ENCODE results near the gene ATP6V1C2. TPM values are rescaled to one million over a fixed set of nuclear protein-coding genes. Genes with fewer than 3 reads are reported as not detected.

Gene ATP6V1C2
- total and polyA plus RNA-seq, 2 of the 4 experiments (the other 2 are of a cell fraction): not detected

DNA sequence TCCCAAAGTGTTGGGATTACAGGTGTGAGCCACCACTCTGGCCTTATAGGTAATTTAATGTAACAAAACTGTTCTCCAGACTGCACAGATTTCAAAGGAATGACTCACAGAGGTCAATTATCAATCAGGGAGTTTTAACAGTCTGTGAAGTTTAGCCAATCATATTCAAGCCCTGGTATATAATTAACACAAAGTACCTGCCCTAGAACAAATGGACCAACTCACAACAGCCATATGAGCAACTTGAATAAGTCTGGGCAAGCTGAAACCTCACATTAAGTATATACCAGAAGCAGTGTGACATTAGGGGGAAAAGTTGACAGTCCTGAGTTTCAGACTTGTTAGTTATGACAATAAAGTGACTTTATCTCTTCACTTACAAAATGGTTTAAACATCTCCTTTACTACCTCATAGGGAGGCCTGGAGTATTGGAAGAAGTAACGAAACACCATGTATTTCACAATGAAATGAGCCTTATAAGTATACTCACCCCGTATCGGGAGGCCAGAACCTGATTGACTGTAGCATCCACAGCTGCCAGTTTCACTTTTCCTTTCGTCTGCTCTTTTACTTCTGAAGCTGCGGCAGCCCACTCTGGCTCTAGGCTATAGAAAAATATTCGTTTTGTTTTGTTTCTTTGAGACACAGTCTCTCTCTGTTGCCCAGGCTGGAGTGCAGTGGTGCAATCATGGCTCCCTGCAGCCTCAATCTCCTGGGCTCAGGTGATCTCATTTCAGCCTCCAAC lies 69.0 kb downstream of the ATP6V1C2 start:
- H2AFZ ChIP-seq (replicated peaks; ENCODE audit: low read length, poor library complexity): no peak overlapping the region
- H3K23ac ChIP-seq (ENCODE audit: low read depth, low read length): no peak overlapping the region
- H3K18ac ChIP-seq (ENCODE audit: low read depth, low read length): no peak overlapping the region
- H3K4ac ChIP-seq (ENCODE audit: low read depth, low read length): no peak overlapping the region
- H2AK5ac ChIP-seq (ENCODE audit: low read depth, low read length): no peak overlapping the region
- no peak overlapping the region for H2BK120ac ChIP-seq (ENCODE audit: low read depth, low read length)
- no peak overlapping the region for H2BK15ac ChIP-seq (ENCODE audit: low read depth, low read length)
- H3K9ac ChIP-seq (ENCODE audit: low read depth, low read length): no peak overlapping the region
- no peak overlapping the region for H3K4me3 ChIP-seq (ENCODE audit: insufficient read depth, low read depth, low read length)
- H4K20me1 ChIP-seq (ENCODE audit: insufficient read depth, low read length): peaks cover 6% of the 10 kb centered on the region
- ChIA-PET POLR2A (ENCODE audit: unreplicated experiment) (no interaction called here), CTCF (no interaction called here)
- WGBS, 2 experiments (ENCODE audit: extremely low coverage in 2 of 2, insufficient read length in 1 of 2): 90% methylated on average over 2 of the region's 6 CpGs; no CpG with 5 or more reads in 1 of the 2 experiments
- peaks cover 2% of the 10 kb centered on the region; the same call in 1 of the 2 replicates for H3K9me1 ChIP-seq (ENCODE audit: insufficient read depth, low read length)
- no peak overlapping the region for H2AK9ac ChIP-seq (replicated peaks; ENCODE audit: low read depth, low read length, poor library complexity)
- TF ChIP-seq BHLHE40 (IDR thresholded peaks at IDR 0.05; ENCODE audit: low read depth, low read length): no peak
- TF ChIP-seq, protein P1, sequence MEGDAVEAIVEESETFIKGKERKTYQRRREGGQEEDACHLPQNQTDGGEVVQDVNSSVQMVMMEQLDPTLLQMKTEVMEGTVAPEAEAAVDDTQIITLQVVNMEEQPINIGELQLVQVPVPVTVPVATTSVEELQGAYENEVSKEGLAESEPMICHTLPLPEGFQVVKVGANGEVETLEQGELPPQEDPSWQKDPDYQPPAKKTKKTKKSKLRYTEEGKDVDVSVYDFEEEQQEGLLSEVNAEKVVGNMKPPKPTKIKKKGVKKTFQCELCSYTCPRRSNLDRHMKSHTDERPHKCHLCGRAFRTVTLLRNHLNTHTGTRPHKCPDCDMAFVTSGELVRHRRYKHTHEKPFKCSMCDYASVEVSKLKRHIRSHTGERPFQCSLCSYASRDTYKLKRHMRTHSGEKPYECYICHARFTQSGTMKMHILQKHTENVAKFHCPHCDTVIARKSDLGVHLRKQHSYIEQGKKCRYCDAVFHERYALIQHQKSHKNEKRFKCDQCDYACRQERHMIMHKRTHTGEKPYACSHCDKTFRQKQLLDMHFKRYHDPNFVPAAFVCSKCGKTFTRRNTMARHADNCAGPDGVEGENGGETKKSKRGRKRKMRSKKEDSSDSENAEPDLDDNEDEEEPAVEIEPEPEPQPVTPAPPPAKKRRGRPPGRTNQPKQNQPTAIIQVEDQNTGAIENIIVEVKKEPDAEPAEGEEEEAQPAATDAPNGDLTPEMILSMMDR (conservative IDR thresholded peaks at IDR 0.05; ENCODE audit: low read depth, low read length): no peak
- no peaks in the 10 kb centered on the region for H3K9me3 ChIP-seq (ENCODE audit: control insufficient read depth, insufficient read depth, low read length)
- H3K27ac ChIP-seq (ENCODE audit: insufficient read depth, low read length): no peak overlapping the region
- peaks cover 52% of the 10 kb centered on the region for H3K36me3 ChIP-seq (ENCODE audit: control insufficient read depth, insufficient read depth, low read length)
- no peaks in the 10 kb centered on the region for H3K27me3 ChIP-seq (ENCODE audit: control insufficient read depth, insufficient read depth, low read length)
- no peaks in the 10 kb centered on the region for H3K4me1 ChIP-seq (ENCODE audit: control insufficient read depth, insufficient read depth, low read length)
- no peak overlapping the region for H3K56ac ChIP-seq (ENCODE audit: extremely low read depth, insufficient read depth, low read length)
- ATAC-seq (ENCODE audit: low read depth) (no peak), DNase-seq (no peak)
- no peak overlapping the region for H2BK5ac ChIP-seq (ENCODE audit: low read depth, low read length, poor library complexity, severe bottlenecking)
- no peak overlapping the region for H4K8ac ChIP-seq (ENCODE audit: low read depth in 2 of 2, low read length in 2 of 2)
- in situ Hi-C loops (cut with MboI; ENCODE audit: low sequenced_read_pairs): no loop called here
- peaks cover 23 to 29% of the 10 kb centered on the region in 2 experiments for H3K79me1 ChIP-seq (ENCODE audit: low read depth in 1 of 2, low read length in 2 of 2)
- dilution Hi-C loops (cut with HindIII; ENCODE audit: low sequenced_read_pairs, unreplicated experiment): no loop called here
- no peak overlapping the region for H4K91ac ChIP-seq (ENCODE audit: insufficient read depth, low read depth, low read length)
- intact Hi-C loops (cut with micrococcal nuclease): no loop called here
- H3K14ac ChIP-seq (replicated peaks; ENCODE audit: low read depth, low read length): no peak overlapping the region
- no peak overlapping the region for H3K4me2 ChIP-seq (ENCODE audit: low read depth, low read length)
- no peak overlapping the region for H2BK20ac ChIP-seq (ENCODE audit: low read depth, low read length)
- H4K5ac ChIP-seq (ENCODE audit: low read depth, low read length): no peak overlapping the region
- no TSS peak for BruUV-seq (replicated peaks)
